Jurkat, Clone E6-1 (cell line): ENCODE measurements around the gene GTF2IRD1.
"Not testable (repeated sequence)": the region's sequence is repeated elsewhere in the genome, so short reads cannot be mapped to it uniquely, and the experiment has no call there.

Experiments
- DNase-seq: peaks from one replicate; pipeline ENCODE4 v3.0.0-alpha.2; 2011; ENCODE audit warnings: low read depth, low spot score
- H3K4me3 ChIP-seq: 2 replicates; pipeline ENCODE4 v1.5.1; 2011; ENCODE audit warnings: mild to moderate bottlenecking, low read length, control low read depth, moderate library complexity

GTF2IRD1 gene

GRCh38 chr7:74527842-74528241 lies 74.1 kb downstream of the GTF2IRD1 start:
- no peak for DNase-seq

GRCh38 chr7:74528773-74529172 lies 75.1 kb downstream of the GTF2IRD1 start:
- not testable (repeated sequence) for H3K4me3 ChIP-seq, DNase-seq

More at GRCh38 chr7:74527842-74528241, 74.1 kb downstream of the GTF2IRD1 start:
- H3K4me3 ChIP-seq = no peak overlapping the region

GRCh38 chr7:74535951-74536356 lies 82.2 kb downstream of the GTF2IRD1 start:
- H3K4me3 ChIP-seq = no peak overlapping the region
- DNase-seq = no peak

GRCh38 chr7:74541937-74542336 lies 88.2 kb downstream of the GTF2IRD1 start:
- DNase-seq, H3K4me3 ChIP-seq: not testable (repeated sequence)

- DNase-seq = no peak
- no peak overlapping the region for H3K4me3 ChIP-seq
Measured at GRCh38 chr7:74542558-74543117, 88.9 kb downstream of the GTF2IRD1 start.

- no peak overlapping the region for H3K4me3 ChIP-seq
- peak; percentile 14 for DNase-seq
Measured at GRCh38 chr7:74544706-74545469, 91.2 kb downstream of the GTF2IRD1 start.

- no peak overlapping the region for H3K4me3 ChIP-seq
- no peak for DNase-seq
Measured at GRCh38 chr7:74545921-74546320, 92.2 kb downstream of the GTF2IRD1 start.

- not testable (repeated sequence) for H3K4me3 ChIP-seq, DNase-seq
Measured at GRCh38 chr7:74553596-74554012, 99.9 kb downstream of the GTF2IRD1 start.

GRCh38 chr7:74554178-74554577 lies 100.5 kb downstream of the GTF2IRD1 start:
- no peak overlapping the region for H3K4me3 ChIP-seq
- no peak for DNase-seq

GRCh38 chr7:74560086-74560719 lies 106.5 kb downstream of the GTF2IRD1 start:
- peak; percentile 84 for DNase-seq
- H3K4me3 ChIP-seq = no peak overlapping the region

- DNase-seq = no peak
- no peak overlapping the region for H3K4me3 ChIP-seq
Measured at GRCh38 chr7:74561898-74562613, 108.3 kb downstream of the GTF2IRD1 start.

GRCh38 chr7:74563639-74564038 lies 109.9 kb downstream of the GTF2IRD1 start:
- H3K4me3 ChIP-seq, DNase-seq: not testable (repeated sequence)

GRCh38 chr7:74567318-74567668 lies 113.6 kb downstream of the GTF2IRD1 start:
- no peak overlapping the region for H3K4me3 ChIP-seq
- DNase-seq = no peak

GRCh38 chr7:74568658-74569057 lies 115.0 kb downstream of the GTF2IRD1 start:
- no peak for DNase-seq
- no peak overlapping the region for H3K4me3 ChIP-seq

- H3K4me3 ChIP-seq = no peak overlapping the region
- DNase-seq = peak; percentile 23
Measured at GRCh38 chr7:74569501-74570075, 115.9 kb downstream of the GTF2IRD1 start.

GRCh38 chr7:74570533-74571156 lies 116.9 kb downstream of the GTF2IRD1 start:
- no peak overlapping the region for H3K4me3 ChIP-seq
- no peak for DNase-seq

- no peak for DNase-seq
- no peak overlapping the region for H3K4me3 ChIP-seq
Measured at GRCh38 chr7:74572301-74572979, 118.7 kb downstream of the GTF2IRD1 start.

- no peak overlapping the region for H3K4me3 ChIP-seq
- no peak for DNase-seq
Measured at GRCh38 chr7:74573512-74573911, 119.8 kb downstream of the GTF2IRD1 start.
